Activated CD4-positive, CD25-positive, alpha-beta regulatory T cell (primary cell): ENCODE results near the gene LYPD6B.

Source experiments
- DNase-seq, 4 experiments: peaks; one replicate each; lab custom pipeline; 2025; lab: John Stamatoyannopoulos, UW

The LYPD6B gene

DNA sequence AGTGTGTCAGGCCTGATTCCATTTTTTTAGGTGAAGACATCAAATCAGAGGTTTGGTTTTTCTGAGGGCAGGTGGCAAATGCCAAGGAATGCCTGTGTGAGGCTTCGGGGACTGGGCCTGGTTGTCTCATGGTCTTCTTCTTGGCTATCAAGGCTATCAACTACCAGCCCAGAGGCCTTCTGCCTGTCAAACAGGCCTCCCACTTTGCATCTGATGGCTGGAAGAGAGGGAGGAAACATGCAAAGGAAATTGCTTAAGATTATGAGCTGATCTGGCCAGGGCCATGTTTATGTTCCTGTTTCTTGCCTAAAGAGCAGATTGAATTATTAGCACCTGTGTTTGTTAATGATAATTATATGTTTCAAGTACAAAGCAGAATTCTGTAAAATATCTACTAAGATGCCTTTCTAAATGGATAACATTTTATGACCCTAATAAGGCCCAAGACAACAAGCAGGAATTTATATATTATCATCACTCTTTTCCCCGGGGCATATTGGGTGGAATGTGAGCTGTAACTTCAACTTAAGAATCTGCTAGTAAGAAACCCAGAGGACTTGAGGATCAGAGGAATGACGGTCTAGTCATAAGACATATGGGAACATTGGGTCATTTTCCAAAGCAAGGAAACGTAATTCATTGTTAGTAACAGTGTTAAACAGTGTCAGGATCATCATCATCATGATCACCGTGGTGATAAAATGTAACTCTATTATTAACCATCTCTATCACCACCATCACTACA lies 123.2 kb downstream of the LYPD6B start:
- DNase-seq = no peak

DNA sequence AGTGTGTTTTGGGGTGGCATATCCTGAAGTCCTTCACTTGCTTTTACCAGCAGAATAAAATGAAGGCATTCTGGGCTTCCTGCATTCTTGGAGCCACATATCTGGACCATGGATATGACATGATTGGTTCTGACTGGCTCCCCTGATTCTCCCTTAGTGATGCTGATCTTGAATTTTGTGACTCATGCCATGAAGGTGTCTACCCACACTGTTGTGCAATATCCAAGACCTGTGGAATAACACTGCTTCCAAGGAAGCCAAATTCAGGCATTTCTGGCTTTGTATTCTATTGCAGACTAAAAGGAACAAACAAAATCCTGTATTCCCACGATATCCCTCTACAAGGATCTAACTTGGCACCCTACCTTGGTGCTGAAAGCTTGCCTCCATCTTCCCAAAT lies 125.8 kb downstream of the LYPD6B start:
- DNase-seq = no peak

DNA sequence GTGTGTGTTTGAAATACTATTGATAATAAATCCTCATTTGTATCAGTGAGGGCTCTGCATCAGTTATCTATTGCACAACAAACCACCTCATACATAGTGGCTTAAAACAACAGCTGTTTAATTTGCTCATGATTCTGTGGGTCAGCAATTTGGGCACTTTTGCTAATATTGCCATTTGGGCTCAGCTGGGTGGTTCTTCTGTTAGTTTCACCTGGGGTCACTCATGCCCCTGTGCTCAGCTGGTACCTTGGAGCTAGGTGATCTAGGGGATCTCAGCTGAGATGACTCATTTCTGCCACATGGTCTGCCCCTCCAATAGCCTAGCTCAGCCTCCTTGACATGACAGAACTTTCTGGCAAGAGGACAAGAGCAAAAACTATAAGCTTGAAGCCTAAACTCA lies 126.3 kb downstream of the LYPD6B start:
- DNase-seq = no peak

DNA sequence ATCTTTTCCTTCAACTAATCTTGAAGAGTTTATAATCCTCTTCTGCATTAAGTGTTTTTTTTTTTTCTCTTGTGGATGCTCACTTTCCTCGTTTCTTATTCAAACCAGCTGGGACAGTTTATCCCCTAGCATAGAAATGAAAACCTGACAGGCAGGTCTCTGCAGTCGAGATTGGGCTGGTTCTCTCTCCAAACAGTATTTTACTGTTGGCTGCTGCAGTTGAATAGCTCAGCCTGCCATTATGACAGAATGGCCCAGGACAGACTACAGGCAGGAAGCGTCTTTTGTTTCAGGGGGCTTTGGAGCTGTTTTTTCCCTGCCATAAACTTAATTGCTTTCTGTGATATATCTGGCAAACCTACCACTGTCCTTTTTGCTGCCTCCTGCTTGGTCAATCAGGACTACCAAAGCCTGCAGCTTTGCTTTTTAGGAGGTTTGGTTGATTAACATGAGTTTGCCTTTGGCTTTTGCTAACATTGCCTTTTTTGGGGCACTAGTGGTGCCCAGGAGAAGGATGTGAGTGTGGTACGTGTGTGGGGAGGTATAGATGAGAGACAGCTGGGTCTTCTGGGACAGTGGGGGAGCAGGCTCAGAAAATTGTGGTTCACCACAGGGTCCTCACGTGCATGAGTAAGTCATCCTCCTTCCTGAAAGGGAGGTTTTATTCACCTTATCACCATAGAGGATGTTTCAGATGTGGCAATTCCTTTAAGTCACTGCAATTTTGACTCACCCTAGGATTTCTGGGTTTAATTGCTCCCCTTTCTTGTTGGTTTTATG lies 128.7 kb downstream of the LYPD6B start:
- no peak for DNase-seq

DNA sequence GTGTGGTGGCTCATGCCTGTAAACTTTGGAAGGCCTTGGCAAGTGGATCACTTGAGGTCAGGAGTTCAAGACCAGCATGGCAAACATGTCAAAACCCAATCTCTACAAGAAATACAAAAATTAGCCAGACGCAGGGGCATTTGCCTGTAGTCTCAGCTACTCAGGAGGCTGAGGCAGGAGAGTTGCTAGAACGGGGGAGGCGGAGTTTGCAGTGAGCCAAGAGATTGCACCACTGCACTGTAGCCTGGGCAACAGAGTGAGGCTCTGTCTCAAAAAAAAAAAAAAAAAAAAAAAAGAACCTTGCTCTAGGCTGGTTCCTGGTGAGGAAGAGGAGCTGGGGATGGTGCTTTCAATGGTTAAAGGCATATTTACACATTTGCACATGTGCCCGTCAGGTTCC lies 129.4 kb downstream of the LYPD6B start:
- no peak for DNase-seq

DNA sequence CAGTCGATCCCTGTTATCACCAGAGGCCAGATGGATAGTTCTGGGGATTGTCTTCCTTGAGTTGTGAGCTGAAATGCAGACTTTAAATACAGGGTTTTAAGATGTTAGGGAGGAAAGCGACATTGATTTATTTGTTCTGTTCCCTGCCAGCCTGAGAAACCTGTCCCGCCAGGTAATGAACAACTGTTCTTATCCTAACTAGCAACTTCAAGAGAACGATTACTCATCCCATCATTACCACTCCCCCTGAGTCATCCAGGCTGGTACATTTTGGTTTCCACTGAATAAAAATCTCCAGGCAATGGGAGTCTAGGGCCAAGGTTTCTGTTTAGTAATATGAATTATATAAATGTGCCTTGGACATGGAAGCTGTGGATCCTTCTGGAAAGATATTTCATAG lies 131.2 kb downstream of the LYPD6B start:
- no peak for DNase-seq

DNA sequence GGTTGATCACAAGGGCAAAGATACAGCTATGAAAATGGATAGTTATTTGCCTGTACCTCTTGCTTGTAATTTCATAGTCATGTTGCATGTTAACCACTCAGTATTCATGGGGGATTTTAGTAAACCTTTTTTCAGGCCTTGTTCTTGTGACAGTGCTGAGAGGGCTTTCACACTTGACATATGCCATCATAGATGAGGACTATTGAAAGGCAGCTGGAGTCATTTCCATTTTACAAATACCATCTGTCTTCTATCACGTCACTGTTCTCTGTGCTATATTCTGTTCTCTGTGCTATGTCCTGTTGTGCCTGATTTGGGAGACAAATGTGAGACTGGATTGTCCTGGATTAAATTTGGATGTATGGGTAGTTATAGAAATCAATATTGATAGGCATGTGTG lies 131.7 kb downstream of the LYPD6B start:
- DNase-seq = no peak

DNA sequence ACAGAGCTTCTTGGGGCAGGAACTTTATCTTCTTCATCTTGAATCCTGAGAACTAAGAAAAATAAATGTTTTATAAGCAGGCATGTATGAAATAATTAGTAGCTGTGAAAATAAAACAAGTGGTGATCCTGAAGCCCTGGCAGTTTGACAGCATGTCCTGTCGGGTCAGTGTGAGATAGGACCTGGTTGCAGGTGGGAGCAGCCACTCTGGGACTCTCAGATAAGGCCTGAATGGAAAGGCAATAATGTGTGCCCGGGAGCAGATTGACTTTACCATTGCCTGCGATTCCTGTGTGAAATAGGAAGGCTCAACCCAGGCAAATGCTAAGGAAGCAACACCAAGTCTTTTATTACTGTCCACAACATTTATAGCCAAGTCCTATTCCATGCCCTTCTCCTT lies 132.4 kb downstream of the LYPD6B start:
- DNase-seq = no peak

DNA sequence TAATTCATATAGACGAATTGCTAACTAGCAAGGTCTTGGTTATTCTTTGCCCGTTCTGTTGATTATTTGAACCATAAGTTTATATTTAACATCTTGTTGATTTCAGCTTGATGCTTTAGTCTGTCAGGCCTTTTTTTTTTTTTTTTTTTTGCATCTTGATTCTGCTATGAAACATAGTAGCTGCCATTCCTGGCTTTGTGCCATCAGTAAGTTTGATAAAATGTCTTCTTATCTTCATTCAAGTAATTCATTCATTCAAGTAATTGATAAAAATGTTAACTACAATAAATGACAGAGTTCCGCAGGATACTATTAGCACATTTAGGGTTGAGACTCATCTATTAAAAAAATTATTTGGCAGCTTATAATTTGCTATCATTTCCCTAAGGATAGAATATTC lies 134.7 kb downstream of the LYPD6B start:
- no peak for DNase-seq

DNA sequence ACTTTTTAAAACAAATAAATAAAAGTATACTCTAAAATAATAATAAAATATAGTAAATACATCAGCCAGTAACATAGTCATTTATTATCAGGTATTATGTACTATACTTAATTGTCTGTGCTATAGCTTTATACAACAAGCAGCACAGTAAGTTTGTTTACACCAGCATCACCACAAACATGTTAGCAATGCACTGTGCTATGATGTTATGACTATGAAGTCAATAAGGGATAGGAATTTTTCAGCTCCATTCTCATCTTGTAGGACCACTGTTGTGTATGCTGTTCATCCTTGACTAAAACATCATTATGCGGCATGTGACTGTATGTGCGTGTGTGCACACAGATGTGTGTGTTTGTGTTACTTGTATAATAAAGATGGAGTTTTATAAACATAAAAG lies 137.5 kb downstream of the LYPD6B start:
- no peak for DNase-seq

DNA sequence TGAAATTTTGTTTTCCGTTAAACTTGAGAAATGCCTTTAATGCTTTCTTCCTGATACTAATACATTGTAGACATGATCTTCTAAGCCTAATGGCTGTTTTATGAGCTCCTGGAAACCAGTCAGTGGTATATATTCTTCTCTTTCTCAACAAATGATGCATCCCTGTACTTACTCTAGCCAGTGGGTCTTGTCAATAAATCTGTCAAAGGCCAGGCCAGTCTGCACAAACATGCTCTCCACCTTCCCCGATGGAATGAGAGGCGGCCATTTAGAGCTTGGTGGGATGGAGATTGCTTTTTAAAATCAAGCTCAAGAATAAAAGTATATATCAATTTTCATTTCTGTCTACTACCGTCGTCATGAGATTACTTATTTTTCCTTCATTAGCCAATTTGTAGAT lies 140.1 kb downstream of the LYPD6B start:
- no peak for DNase-seq

DNA sequence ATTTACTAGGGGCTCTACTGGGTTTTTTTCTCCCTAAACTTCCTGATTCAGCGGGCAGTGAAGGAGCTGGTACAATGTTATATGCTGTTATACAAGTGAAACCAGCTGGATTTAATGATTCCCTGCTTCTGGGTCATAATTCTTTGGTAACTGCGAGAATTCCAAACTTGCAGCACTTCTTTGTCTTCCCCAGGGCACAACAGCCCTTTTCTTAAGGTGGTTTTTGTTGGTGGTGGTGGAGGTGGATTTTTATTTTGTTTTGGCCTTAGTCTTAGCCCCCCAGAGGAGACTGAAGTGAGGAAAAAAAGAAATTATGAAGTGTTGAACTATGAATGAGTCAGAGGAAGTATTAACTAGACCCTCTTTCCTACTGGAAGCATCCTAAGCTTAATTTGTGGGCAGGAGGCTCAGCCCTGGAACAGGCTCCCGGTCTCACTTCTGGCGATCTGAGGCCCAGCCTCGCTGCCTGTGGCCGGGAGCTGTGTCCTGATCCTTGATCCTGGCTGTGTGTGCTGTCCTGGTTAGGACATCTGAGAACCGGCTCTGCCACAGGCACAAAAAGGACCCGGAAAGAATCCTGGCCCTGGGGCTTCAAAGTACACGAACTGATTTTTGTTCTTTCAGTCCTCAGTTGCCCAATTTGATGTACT lies 141.9 kb downstream of the LYPD6B start:
- no peak for DNase-seq

DNA sequence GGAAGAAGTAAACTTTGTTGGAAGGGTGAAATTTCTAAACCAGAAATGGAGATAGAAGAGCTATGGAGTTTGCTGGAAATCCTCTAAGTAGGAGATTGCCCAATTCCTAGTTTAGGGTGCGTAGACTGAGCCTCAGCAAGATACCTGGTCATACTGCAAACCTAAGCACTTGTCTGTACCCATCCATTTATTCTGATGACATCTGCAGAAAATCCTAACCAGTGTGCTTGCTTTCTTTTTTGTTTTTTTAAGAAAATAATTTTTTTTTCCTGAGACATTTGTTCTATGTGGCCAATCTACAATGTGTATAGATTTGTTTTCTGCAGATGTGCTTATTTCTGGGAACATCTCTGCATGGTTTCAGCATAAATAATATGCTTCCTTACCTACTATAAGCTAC lies 144.7 kb downstream of the LYPD6B start:
- DNase-seq = no peak

DNA sequence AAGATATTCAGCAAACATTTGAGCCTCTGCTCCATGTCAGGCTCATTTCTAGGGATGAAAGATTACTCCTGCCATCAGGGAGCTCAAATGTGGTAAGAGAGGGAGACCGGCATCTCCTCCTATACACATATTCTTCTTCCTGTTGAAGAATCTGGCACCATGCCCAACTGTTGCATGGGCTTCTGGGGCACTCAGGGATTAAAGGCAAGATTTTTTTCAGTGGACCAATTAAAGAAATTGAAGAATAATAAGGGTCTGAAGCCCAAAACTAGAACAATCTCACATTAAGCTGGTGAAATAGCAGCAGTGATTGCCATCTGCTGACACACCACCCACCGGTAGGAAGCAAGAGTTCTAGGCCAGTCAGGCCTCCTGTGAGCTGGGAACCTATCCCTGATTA lies 146.5 kb downstream of the LYPD6B start:
- no peak for DNase-seq

DNA sequence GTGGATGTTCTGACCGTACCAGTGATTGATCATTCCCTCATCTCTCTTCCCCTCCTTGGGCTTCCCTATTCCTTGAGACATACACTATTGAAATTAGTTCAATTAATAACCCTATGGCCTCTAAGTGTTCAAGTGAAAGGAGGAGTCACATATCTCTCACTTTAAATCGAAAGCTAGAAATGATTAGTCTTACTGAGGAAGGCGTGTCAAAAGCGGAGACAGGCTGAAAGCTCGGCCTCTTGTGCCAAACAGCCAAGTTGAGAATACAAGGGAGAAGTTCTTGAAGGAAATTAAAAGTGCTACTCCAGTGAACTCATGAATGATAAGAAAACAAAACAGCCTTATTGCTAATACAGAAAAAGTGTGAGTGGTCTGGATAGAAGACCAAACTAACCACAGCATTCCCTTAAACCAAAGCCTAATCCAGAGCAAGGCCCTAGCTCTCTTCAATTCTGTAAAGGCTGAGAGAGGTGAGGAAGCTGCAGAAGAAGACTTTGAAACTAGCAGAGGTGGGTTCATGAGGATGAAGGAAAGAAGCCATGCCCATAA lies 147.5 kb downstream of the LYPD6B start:
- DNase-seq = no peak

DNA sequence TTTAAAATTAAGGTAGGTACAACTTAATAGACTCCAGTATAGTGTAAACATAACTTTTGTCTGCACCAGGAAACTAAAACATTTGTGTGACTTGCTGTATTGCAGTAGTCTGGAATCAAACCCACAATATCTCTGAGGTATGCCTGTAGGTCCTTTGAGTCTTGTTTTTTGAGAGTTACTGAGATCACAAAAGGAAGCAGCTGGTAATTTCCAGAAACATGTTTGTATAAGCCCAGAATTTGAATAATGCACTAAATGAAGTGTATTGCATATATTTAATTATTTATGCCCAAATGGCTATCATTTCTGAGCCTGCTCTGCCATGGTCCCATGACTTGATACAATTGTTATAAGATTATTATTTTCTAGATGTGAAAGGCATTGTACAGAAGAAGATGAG lies 148.6 kb downstream of the LYPD6B start:
- DNase-seq = no peak

DNA sequence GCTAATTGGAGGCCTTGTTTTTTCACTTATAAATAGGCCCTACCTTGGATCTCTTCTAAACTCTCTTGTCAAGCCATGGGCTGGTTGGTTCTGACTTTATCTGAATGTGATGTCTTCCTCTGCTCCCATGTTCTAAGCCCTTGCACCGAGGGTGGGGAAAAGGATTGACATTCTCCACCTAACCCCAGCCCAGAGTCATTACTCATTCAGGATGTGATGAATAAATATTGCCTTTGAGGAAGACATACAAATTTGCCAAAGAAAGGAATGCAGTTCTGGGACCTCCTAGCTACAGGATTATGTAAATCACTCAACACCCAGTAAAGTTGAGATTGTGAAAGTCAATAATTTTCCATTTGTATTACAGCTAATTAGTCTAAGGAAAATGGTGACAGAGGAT lies 149.8 kb downstream of the LYPD6B start:
- no peak for DNase-seq

DNA sequence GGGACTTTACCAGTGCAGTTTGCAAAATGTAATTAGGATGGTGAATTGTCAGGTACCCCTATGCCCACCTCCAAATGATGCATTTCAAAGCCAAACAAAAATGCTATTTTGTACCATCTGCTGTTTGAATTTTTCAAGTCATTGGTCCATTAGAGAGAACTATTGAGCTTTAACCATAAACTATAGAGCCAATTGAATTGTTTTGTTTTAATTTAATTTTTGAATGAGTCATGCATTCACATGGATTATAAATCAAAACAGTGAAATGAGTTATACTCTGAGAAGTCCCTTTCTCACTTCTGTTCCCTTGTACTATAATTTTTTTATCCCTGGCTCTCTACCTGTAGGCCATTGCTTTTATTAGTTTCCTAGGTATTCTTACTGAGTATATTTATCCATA lies 151.3 kb downstream of the LYPD6B start:
- no peak for DNase-seq

DNA sequence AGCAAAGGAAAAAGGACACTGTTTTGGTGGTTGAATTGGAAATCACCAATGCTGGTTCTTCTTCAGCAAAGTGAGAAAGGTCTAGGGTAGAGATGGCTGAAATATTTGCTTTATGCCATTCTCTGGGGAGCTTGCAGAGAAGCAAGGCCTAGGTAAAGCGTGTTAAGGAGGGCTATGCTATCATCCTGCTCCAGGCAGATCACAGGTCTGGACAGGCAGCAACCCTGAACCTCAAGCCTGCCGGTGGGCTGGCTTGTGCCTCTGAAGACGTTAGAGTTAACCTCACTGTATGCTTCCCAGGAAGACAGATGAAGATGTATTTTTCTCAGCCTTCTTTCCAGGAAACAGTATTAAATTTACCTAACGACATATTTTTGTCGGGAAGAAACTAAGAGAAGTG lies 153.4 kb downstream of the LYPD6B start:
- DNase-seq = no peak

DNA sequence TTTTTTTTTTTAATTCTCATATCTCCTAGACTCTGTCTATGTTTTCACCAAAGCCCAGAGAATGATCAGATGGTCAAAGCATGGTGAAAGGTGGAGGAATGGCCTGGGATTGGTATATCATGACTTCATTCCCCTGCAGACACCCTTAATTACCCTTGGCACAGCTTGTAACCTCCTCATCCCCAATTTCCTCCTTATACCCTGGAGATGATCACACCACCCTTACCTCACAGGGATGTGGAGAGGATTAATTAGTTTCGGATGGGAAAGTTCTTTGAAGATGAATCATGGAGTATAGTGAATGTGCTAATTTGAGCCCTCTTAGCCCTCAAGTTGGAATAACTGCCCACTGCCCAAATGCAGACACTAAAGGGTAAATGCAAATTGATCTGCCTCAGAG lies 153.9 kb downstream of the LYPD6B start:
- DNase-seq = no peak

DNA sequence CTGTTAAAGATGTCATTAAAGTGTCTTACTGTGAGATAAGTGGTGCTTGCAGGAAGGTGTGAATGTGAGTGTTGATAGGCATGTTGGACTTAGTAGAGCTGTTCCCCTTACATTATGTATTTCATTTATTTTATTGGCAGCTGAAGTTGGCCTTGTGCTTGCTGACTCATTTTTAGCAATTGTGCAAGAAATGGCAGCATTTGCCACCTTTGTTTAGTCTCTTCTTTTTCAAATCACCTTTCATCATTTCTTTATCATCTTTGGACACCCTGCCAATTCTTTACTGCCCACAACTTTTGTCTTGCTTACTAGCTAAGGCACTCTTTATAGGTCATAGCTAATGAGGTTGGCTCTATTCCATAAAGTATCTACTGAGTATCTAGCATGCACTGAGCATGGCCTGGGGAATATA lies 161.6 kb downstream of the LYPD6B start:
- DNase-seq = no peak

DNA sequence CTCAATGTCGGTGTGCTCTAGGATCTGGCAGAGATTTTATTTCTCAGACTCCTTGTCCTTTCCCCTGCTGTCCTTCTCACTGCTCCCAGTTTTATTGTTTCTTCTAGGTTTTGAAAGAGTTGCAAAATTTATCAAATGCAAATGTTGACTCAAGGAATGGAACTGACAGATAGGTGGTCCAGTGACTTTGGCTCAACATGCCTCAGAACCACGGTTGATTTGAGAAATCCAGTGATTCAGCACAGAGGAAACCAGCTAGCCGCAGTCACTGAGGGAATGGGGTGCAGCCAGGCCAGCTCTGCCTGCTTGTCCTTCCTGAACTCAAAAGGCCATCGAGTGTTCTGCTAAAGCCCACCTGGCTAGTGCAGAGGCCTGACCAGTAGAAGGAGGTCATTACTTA lies 166.2 kb downstream of the LYPD6B start:
- no peak for DNase-seq

DNA sequence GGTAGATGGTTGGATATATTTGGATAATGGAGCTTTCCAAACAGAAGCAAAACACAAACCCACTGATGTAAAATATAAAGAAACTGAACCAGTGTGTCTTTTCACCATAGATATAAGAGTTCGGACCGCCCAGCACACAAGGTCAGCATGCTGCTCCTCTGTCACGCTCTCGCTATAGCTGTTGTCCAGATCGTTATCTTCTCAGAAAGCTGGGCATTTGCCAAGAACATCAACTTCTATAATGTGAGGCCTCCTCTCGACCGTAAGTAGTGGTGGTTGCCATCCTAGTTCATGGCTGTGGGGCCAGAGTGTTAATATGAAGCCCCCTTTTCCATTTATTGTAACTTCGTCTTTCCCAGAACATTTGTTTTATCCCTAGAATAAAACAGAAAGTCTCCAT lies 166.6 kb downstream of the LYPD6B start:
- no peak for DNase-seq
